ENCODE results near the gene ERICH4.

The ERICH4 gene

DNA sequence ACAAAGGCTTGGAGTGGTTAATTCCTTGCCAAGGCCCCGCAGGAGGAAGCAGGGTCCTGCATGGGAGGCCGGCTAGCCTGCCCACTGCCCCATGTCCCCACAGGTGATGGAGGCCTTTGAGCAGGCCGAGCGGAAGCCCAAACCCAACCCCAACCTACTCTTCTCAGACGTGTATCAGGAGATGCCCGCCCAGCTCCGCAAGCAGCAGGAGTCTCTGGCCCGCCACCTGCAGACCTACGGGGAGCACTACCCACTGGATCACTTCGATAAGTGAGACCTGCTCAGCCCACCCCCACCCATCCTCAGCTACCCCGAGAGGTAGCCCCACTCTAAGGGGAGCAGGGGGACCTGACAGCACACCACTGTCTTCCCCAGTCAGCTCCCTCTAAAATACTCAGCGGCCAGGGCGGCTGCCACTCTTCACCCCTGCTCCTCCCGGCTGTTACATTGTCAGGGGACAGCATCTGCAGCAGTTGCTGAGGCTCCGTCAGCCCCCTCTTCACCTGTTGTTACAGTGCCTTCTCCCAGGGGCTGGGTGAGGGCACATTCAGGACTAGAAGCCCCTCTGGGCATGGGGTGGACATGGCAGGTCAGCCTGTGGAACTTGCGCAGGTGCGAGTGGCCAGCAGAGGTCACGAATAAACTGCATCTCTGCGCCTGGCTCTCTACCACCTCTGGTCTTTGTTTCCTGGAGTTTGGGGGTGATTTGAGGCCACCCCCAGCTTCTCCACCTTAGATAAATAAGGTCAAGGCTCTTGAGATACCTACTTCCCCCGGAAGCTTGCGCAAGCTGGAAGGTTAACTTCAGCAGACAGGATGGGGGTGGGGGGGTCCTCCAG lies 18.4 kb upstream of the ERICH4 start:
- Histone ChIP-seq H3K4me3 (ENCODE audit: low read depth in 1 of 5, low read length in 5 of 5) (no peak overlapping the region), H3K9me3 (ENCODE audit: control insufficient read depth in 5 of 5, low read length in 5 of 5) (no peaks in the 10 kb centered on the region), H3K9ac (ENCODE audit: low read length in 5 of 5) (peak overlapping the region in 1 of 5 donors; percentile 17), H3K36me3 (ENCODE audit: control insufficient read depth in 5 of 5, insufficient read depth in 5 of 5, low read length in 5 of 5) (peaks cover 0 to 63% (median 55%) of the 10 kb centered on the region in 5 donors), H3K27me3 (ENCODE audit: control insufficient read depth in 5 of 5, insufficient read depth in 4 of 5, low read length in 5 of 5) (no peaks in the 10 kb centered on the region), H3K4me1 (ENCODE audit: control insufficient read depth in 5 of 5, insufficient read depth in 5 of 5, low read length in 5 of 5) (peaks cover 3 to 59% (median 35%) of the 10 kb centered on the region in 5 donors), H3K27ac (ENCODE audit: low read depth, low read length) (no peak overlapping the region)

GRCh38 chr19:41425174-41426115 lies 17.5 kb upstream of the ERICH4 start:
- H3K9me3 ChIP-seq (ENCODE audit: control insufficient read depth in 5 of 5, low read length in 5 of 5): no peaks in the 10 kb centered on the region
- no peaks in the 10 kb centered on the region for H3K27me3 ChIP-seq (ENCODE audit: control insufficient read depth in 5 of 5, insufficient read depth in 4 of 5, low read length in 5 of 5)
- H3K36me3 ChIP-seq (ENCODE audit: control insufficient read depth in 5 of 5, insufficient read depth in 5 of 5, low read length in 5 of 5): peaks cover 0 to 54% (median 47%) of the 10 kb centered on the region in 5 donors
- H3K4me3 ChIP-seq (ENCODE audit: low read depth in 1 of 5, low read length in 5 of 5): peak overlapping the region in 1 of 5 donors; percentile 6
- H3K4me1 ChIP-seq (ENCODE audit: control insufficient read depth in 5 of 5, insufficient read depth in 5 of 5, low read length in 5 of 5): peaks cover 3 to 53% (median 31%) of the 10 kb centered on the region in 5 donors
- H3K9ac ChIP-seq (ENCODE audit: low read length in 5 of 5): peak overlapping the region in 1 of 5 donors; percentile 17
- H3K27ac ChIP-seq (ENCODE audit: low read depth, low read length): no peak overlapping the region

GRCh38 chr19:41426116-41426841 lies 16.7 kb upstream of the ERICH4 start:
- Histone ChIP-seq H3K9ac (ENCODE audit: low read length in 5 of 5) (peak overlapping the region; percentile 52 to 91 (median 74)), H3K9me3 (ENCODE audit: control insufficient read depth in 5 of 5, low read length in 5 of 5) (no peaks in the 10 kb centered on the region), H3K27ac (ENCODE audit: low read depth, low read length) (no peak overlapping the region), H3K4me1 (ENCODE audit: control insufficient read depth in 5 of 5, insufficient read depth in 5 of 5, low read length in 5 of 5) (peaks cover 3 to 49% (median 28%) of the 10 kb centered on the region in 5 donors), H3K36me3 (ENCODE audit: control insufficient read depth in 5 of 5, insufficient read depth in 5 of 5, low read length in 5 of 5) (peaks cover 0 to 53% (median 47%) of the 10 kb centered on the region in 5 donors), H3K4me3 (ENCODE audit: low read depth in 1 of 5, low read length in 5 of 5) (peak overlapping the region in 4 of 5 donors; percentile 62 to 77 (median 67)), H3K27me3 (ENCODE audit: control insufficient read depth in 5 of 5, insufficient read depth in 4 of 5, low read length in 5 of 5) (no peaks in the 10 kb centered on the region)

DNA sequence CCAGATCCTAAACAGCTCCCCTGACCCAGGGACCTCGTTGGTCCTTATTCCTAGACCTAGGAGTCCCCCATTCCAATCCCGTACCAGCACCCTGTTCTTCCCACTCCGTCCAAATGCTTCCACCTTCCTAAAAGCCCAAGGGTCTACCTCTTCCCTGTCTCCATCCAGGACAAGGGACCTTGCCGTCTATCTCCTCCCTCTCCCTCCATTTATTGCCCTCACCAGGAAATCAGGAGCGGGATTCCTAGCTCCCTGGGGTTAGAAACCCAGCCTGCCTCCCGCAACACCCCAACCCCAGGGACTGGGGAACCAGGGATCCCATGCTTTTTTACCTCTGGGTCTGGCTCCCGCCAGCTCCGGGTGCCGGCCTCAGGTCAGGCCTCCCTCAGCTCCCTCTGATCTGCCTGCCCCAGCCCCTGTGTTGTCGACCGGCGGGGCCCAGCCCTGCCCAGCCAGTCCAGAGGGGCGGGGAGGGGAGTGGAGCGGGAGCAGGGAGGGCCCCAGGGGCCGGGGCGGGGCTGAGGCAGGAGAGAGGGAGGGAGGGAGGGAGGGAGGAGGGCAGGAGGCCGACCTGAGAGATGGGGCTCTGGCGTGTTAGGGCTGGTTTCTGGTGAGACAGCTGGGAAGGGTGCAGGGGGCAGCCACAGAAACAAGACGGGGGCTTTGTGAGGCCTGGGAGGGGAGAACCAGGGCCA lies 15.9 kb upstream of the ERICH4 start, which contains the start of gene B3GNT8:
B3GNT8 (minus strand) TSS at position 423 of the 695 bp plus-strand sequence. CDS start 596 bp downstream, outside the sequence.
- Histone ChIP-seq H3K4me1 (ENCODE audit: control insufficient read depth in 5 of 5, insufficient read depth in 5 of 5, low read length in 5 of 5) (peaks cover 3 to 47% (median 28%) of the 10 kb centered on the region in 5 donors), H3K9ac (ENCODE audit: low read length in 5 of 5) (peak within 1 kb of the TSS; percentile 52 to 91 (median 74)), H3K27ac (ENCODE audit: low read depth, low read length) (no peak within 1 kb of the TSS), H3K27me3 (ENCODE audit: control insufficient read depth in 5 of 5, insufficient read depth in 4 of 5, low read length in 5 of 5) (no peaks in the 10 kb centered on the region), H3K4me3 (ENCODE audit: low read depth in 1 of 5, low read length in 5 of 5) (peak within 1 kb of the TSS; percentile 62 to 83 (median 70)), H3K9me3 (ENCODE audit: control insufficient read depth in 5 of 5, low read length in 5 of 5) (no peaks in the 10 kb centered on the region), H3K36me3 (ENCODE audit: control insufficient read depth in 5 of 5, insufficient read depth in 5 of 5, low read length in 5 of 5) (peaks cover 0 to 53% (median 50%) of the 10 kb centered on the region in 5 donors)

- peak overlapping the region in 3 of 5 donors; percentile 20 to 71 (median 44) for H3K9ac ChIP-seq (ENCODE audit: low read length in 5 of 5)
- no peaks in the 10 kb centered on the region for H3K27me3 ChIP-seq (ENCODE audit: control insufficient read depth in 5 of 5, insufficient read depth in 4 of 5, low read length in 5 of 5)
- peaks cover 3 to 47% (median 28%) of the 10 kb centered on the region in 5 donors for H3K4me1 ChIP-seq (ENCODE audit: control insufficient read depth in 5 of 5, insufficient read depth in 5 of 5, low read length in 5 of 5)
- peak overlapping the region; percentile 39 to 77 (median 62) for H3K4me3 ChIP-seq (ENCODE audit: low read depth in 1 of 5, low read length in 5 of 5)
- peaks cover 0 to 53% (median 50%) of the 10 kb centered on the region in 5 donors for H3K36me3 ChIP-seq (ENCODE audit: control insufficient read depth in 5 of 5, insufficient read depth in 5 of 5, low read length in 5 of 5)
- H3K27ac ChIP-seq (ENCODE audit: low read depth, low read length): no peak overlapping the region
- H3K9me3 ChIP-seq (ENCODE audit: control insufficient read depth in 5 of 5, low read length in 5 of 5): no peaks in the 10 kb centered on the region
Observed at GRCh38 chr19:41427647-41428480, 15.1 kb upstream of the ERICH4 start.

DNA sequence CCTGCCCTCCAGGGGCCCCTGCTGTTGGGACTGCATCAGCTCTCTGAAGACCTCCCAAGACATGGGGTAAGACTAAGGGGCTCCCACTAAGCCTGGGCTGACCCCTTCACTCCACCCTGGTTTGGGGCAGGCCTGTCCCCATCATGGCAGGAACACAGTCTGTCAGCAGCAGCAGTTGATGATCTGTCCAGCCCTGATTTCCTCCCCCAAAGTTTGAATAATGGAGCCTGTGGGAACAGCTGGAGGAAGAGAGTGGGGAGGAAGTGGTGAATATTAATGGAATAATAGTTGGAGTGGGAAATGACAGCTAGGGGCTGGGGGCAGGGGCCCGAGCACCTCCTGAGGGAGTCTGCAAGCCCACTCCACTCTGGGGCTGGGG lies 14.5 kb upstream of the ERICH4 start:
- H3K4me1 ChIP-seq (ENCODE audit: control insufficient read depth in 5 of 5, insufficient read depth in 5 of 5, low read length in 5 of 5): peaks cover 3 to 47% (median 28%) of the 10 kb centered on the region in 5 donors
- no peaks in the 10 kb centered on the region for H3K9me3 ChIP-seq (ENCODE audit: control insufficient read depth in 5 of 5, low read length in 5 of 5)
- H3K27me3 ChIP-seq (ENCODE audit: control insufficient read depth in 5 of 5, insufficient read depth in 4 of 5, low read length in 5 of 5): no peaks in the 10 kb centered on the region
- peaks cover 0 to 54% (median 51%) of the 10 kb centered on the region in 5 donors for H3K36me3 ChIP-seq (ENCODE audit: control insufficient read depth in 5 of 5, insufficient read depth in 5 of 5, low read length in 5 of 5)
- H3K4me3 ChIP-seq (ENCODE audit: low read depth in 1 of 5, low read length in 5 of 5): peak overlapping the region in 3 of 5 donors; percentile 39 to 77 (median 52)
- no peak overlapping the region for H3K27ac ChIP-seq (ENCODE audit: low read depth, low read length)
- peak overlapping the region in 2 of 5 donors; percentile 20 to 71 for H3K9ac ChIP-seq (ENCODE audit: low read length in 5 of 5)

GRCh38 chr19:41430922-41431321 lies 12.0 kb upstream of the ERICH4 start:
- peaks cover 3 to 38% (median 24%) of the 10 kb centered on the region in 5 donors for H3K4me1 ChIP-seq (ENCODE audit: control insufficient read depth in 5 of 5, insufficient read depth in 5 of 5, low read length in 5 of 5)
- H3K36me3 ChIP-seq (ENCODE audit: control insufficient read depth in 5 of 5, insufficient read depth in 5 of 5, low read length in 5 of 5): peaks cover 0 to 34% (median 33%) of the 10 kb centered on the region in 5 donors
- no peak overlapping the region for H3K4me3 ChIP-seq (ENCODE audit: low read depth in 1 of 5, low read length in 5 of 5)

DNA sequence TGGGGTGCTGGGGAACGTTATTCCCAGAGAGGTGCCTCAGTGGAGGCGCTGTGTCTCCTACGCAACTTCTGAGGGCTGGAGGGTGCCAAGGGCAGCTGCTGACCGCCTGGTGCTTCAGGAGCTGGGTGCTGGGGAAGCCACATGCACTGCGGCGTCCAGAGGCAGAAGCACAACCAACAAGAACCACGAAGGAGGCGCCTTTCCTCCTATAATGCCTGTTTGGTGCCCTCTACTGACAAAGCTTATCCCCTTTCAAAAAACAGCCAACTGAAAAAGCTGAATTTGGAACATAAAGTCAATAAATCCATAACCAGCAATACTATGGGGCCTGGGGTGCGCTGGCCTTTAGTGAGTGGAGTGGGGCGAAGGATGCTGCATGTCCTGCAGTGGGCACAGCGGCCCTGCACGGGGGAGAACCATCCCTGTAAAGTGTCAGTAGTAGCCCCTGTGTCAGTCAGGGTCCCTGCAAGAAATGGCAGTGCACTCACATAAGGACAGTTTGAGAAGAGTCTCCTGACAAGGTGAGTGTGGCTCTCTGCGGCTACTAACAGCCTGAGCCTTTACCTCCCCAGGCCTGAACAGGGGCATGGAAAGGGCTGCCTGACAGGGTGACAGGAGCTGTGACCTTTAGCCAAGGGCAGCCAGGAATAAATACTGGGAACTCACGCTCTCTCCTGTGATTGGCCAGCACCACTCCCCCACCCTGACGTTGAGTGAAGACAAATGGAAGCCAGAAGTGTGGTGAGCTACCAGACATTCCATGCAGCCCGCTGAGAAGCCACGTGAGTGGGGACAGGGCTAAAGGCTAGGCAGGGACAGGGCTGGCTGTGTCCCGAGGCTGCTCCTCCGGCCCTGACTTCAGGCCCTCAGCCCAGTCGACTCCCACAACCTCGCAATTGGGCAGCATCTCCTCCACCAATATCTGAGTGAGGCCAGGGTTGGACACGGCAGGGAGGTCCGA lies 11.2 kb upstream of the ERICH4 start:
- peak overlapping the region in 1 of 5 donors; percentile 20 for H3K9ac ChIP-seq (ENCODE audit: low read length in 5 of 5)
- no peak overlapping the region for H3K27ac ChIP-seq (ENCODE audit: low read depth, low read length)
- peaks cover 3 to 30% (median 16%) of the 10 kb centered on the region in 5 donors for H3K4me1 ChIP-seq (ENCODE audit: control insufficient read depth in 5 of 5, insufficient read depth in 5 of 5, low read length in 5 of 5)
- no peaks in the 10 kb centered on the region for H3K27me3 ChIP-seq (ENCODE audit: control insufficient read depth in 5 of 5, insufficient read depth in 4 of 5, low read length in 5 of 5)
- no peaks in the 10 kb centered on the region for H3K9me3 ChIP-seq (ENCODE audit: control insufficient read depth in 5 of 5, low read length in 5 of 5)
- H3K4me3 ChIP-seq (ENCODE audit: low read depth in 1 of 5, low read length in 5 of 5): no peak overlapping the region
- peaks cover 0 to 38% (median 34%) of the 10 kb centered on the region in 5 donors for H3K36me3 ChIP-seq (ENCODE audit: control insufficient read depth in 5 of 5, insufficient read depth in 5 of 5, low read length in 5 of 5)

More at GRCh38 chr19:41430922-41431321, 12.0 kb upstream of the ERICH4 start:
- no peaks in the 10 kb centered on the region for H3K27me3 ChIP-seq (ENCODE audit: control insufficient read depth in 5 of 5, insufficient read depth in 4 of 5, low read length in 5 of 5)
- no peaks in the 10 kb centered on the region for H3K9me3 ChIP-seq (ENCODE audit: control insufficient read depth in 5 of 5, low read length in 5 of 5)
- H3K27ac ChIP-seq (ENCODE audit: low read depth, low read length): no peak overlapping the region
- no peak overlapping the region for H3K9ac ChIP-seq (ENCODE audit: low read length in 5 of 5)

Measured in subcutaneous abdominal adipose tissue (tissue), 5 donors.